HCT116 (cell line): ENCODE results near the gene FOXK2.
A peak's percentile ranks its signal among the peaks of the same experiment; 100 is the strongest.
"Not testable (repeated sequence)": the region's sequence is repeated elsewhere in the genome, so short reads cannot be mapped to it uniquely, and the experiment has no call there.

Source experiments
- CTCF ChIP-seq, 3 experiments: fragments of 200-600 bp in 1 of 3; sonication (generic) in 1 of 3; IDR thresholded peaks in 2 of 3; conservative IDR thresholded peaks in 1 of 3; 2 replicates each; pipeline ENCODE4 v1.5.1; 2012 to 2017; ENCODE audit warnings: low read depth in 2 of 3, low read length in 2 of 3, antibody characterized with exemption in 1 of 3, borderline replicate concordance in 1 of 3, control low read depth in 1 of 3, mild to moderate bottlenecking in 1 of 3, mixed read lengths in 1 of 3, mixed run types in 1 of 3, moderate library complexity in 1 of 3; ENCODE audit not compliant: insufficient read depth in 1 of 3
- EGR1 ChIP-seq: IDR thresholded peaks from 2 replicates; pipeline ENCODE4 v1.6.1; 2012; ENCODE audit warnings: low read depth
- FOSL1 ChIP-seq: IDR thresholded peaks from 2 replicates; pipeline ENCODE4 v1.6.1; 2012; ENCODE audit warnings: low read depth
- POLR2A ChIP-seq: IDR thresholded peaks from 2 replicates; pipeline ENCODE4 v1.7.0; 2011; ENCODE audit warnings: borderline replicate concordance; ENCODE audit not compliant: insufficient read depth, insufficient read length; ENCODE audit errors: extremely low read depth
- POLR2AphosphoS5 ChIP-seq: IDR thresholded peaks from 2 replicates; pipeline ENCODE4 v1.6.1; 2011; ENCODE audit warnings: mild to moderate bottlenecking, low read depth, low read length, moderate library complexity
- RAD21 ChIP-seq: IDR thresholded peaks from 2 replicates; pipeline ENCODE4 v1.6.1; 2012; ENCODE audit warnings: low read depth, mild to moderate bottlenecking
- REST ChIP-seq: IDR thresholded peaks from 2 replicates; pipeline ENCODE4 v1.6.1; 2012; ENCODE audit warnings: low read depth
- SIN3A ChIP-seq: IDR thresholded peaks from 2 replicates; pipeline ENCODE4 v1.6.1; 2012; ENCODE audit warnings: low read depth
- SP1 ChIP-seq: IDR thresholded peaks from 2 replicates; pipeline ENCODE4 v1.6.1; 2012; ENCODE audit warnings: low read depth
- ZFX ChIP-seq: fragments of 450-650 bp; IDR thresholded peaks from 2 replicates; pipeline ENCODE4 v1.6.1; 2017

DNA sequence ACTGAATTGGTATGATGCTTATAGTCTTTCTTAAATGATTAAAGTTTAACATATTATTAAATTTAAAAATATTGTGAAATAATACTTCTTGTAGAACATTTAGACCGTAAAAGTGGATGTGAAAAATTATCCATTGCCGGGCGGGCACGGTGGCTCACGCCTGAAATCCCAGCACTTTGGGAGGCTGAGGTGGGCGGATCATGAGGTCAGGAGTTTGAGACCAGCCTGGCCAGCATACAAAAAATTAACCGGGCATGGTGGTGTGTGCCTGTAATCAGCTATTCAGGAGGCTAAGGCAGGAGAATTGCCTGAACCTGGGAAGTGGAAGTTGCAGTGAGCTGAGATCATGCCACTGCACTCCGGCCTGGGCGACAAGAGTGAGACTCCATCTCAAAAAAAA lies 17.7 kb downstream of the FOXK2 start:
- not testable (repeated sequence) for TF ChIP-seq POLR2A; RAD21; CTCF (IDR thresholded peaks at IDR 0.05 in 2 of 3, conservative IDR thresholded peaks at IDR 0.05 in 1 of 3; ENCODE audit: borderline replicate concordance in 1 of 3, insufficient read depth in 1 of 3, low read depth in 2 of 3, low read length in 2 of 3); SP1; REST; ZFX; FOSL1; SIN3A; POLR2AphosphoS5
- TF ChIP-seq EGR1, result peak; percentile 56
